Esophagus squamous epithelium (tissue), 4 donors: ENCODE data around the gene PIN4.

Source experiments
- POLR2A ChIP-seq, 4 donors: fragments of 450-650 bp; IDR thresholded peaks; one replicate each; pipeline ENCODE4 v1.6.1; 2017; ENCODE audit warnings: antibody characterized with exemption in 4 of 4, mild to moderate bottlenecking in 4 of 4, moderate library complexity in 3 of 4
- TF ChIP-seq, protein P1 (sequence below), 6 experiments: fragments of 450-650 bp in 4 of 6; fragments of 200-600 bp in 2 of 6; sonication (generic) in 2 of 6; IDR thresholded peaks; one replicate each; pipeline ENCODE4 v1.5.1; 2016 to 2019; ENCODE audit warnings: antibody characterized with exemption in 6 of 6, mild to moderate bottlenecking in 4 of 6, moderate library complexity in 4 of 6

DNA sequence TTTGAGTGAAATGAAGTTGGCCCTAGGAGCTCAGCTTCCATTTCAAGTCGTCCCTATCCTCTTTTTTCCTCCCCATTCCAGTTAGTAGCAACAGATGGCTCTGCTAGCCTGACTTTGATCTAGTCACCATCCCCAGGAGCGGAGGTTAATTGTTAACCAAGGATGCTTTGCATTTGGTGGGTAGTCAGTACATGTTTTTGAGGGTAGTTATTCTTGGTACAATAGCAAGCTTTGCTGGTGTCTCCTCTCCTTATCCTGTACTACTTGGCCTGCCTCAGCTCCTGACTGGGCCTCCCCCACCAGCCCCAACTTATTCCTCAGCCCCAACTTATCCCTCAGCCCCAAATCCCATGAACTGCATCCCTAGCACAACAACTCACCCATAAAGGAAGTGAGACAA, 35.0 kb upstream of the PIN4 start:
- TF ChIP-seq POLR2A (IDR thresholded peaks at IDR 0.05) = no peak
- TF ChIP-seq, protein P1, sequence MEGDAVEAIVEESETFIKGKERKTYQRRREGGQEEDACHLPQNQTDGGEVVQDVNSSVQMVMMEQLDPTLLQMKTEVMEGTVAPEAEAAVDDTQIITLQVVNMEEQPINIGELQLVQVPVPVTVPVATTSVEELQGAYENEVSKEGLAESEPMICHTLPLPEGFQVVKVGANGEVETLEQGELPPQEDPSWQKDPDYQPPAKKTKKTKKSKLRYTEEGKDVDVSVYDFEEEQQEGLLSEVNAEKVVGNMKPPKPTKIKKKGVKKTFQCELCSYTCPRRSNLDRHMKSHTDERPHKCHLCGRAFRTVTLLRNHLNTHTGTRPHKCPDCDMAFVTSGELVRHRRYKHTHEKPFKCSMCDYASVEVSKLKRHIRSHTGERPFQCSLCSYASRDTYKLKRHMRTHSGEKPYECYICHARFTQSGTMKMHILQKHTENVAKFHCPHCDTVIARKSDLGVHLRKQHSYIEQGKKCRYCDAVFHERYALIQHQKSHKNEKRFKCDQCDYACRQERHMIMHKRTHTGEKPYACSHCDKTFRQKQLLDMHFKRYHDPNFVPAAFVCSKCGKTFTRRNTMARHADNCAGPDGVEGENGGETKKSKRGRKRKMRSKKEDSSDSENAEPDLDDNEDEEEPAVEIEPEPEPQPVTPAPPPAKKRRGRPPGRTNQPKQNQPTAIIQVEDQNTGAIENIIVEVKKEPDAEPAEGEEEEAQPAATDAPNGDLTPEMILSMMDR (IDR thresholded peaks at IDR 0.05) = no peak
